ENCODE results near the gene DMD. TPM values are rescaled to one million over a fixed set of nuclear protein-coding genes. Genes with fewer than 3 reads are reported as not detected.

The DMD gene
- total RNA-seq, 1 donor from 2014 or later = 143 TPM

DNA sequence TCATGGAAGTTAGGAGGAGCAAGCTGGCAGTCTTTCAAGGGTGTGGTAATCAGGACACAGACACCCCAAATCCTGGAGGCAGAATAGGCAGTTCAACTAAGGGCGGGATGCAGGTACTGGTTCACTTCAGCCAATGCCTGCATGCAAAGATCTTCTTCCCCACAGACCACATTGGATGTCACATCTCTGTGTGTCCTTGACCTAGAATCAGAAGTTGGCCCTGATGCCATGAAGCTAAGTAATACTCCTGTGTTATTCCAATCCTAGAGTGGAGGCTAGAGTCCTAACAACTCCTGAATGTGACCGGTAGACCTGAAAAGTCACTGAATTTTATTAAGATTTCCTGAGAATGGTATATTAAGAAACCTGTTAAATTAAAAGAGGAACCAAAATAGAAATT lies 165.5 kb downstream of the DMD start:
- Histone ChIP-seq H3K27ac (replicated peaks) (no peak overlapping the region), H3K4me3 (no peak overlapping the region), H3K9me3 (replicated peaks) (no peaks in the 10 kb centered on the region), H3K36me3 (no peaks in the 10 kb centered on the region), H3K4me1 (no peaks in the 10 kb centered on the region), H3K27me3 (ENCODE audit: low read depth) (no peaks in the 10 kb centered on the region)
- intact Hi-C loops (cut with micrococcal nuclease) = no loop called here
- no peak for DNase-seq
- TF ChIP-seq, protein P1, sequence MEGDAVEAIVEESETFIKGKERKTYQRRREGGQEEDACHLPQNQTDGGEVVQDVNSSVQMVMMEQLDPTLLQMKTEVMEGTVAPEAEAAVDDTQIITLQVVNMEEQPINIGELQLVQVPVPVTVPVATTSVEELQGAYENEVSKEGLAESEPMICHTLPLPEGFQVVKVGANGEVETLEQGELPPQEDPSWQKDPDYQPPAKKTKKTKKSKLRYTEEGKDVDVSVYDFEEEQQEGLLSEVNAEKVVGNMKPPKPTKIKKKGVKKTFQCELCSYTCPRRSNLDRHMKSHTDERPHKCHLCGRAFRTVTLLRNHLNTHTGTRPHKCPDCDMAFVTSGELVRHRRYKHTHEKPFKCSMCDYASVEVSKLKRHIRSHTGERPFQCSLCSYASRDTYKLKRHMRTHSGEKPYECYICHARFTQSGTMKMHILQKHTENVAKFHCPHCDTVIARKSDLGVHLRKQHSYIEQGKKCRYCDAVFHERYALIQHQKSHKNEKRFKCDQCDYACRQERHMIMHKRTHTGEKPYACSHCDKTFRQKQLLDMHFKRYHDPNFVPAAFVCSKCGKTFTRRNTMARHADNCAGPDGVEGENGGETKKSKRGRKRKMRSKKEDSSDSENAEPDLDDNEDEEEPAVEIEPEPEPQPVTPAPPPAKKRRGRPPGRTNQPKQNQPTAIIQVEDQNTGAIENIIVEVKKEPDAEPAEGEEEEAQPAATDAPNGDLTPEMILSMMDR (IDR thresholded peaks at IDR 0.05; ENCODE audit: borderline replicate concordance) = no peak

- no peaks in the 10 kb centered on the region for H3K27me3 ChIP-seq (ENCODE audit: low read depth)
- H3K4me3 ChIP-seq = no peak overlapping the region
- TF ChIP-seq, protein P1 (IDR thresholded peaks at IDR 0.05; ENCODE audit: borderline replicate concordance) = no peak
- H3K9me3 ChIP-seq (replicated peaks) = no peaks in the 10 kb centered on the region
- H3K27ac ChIP-seq (replicated peaks) = no peak overlapping the region
- no peaks in the 10 kb centered on the region for H3K4me1 ChIP-seq
- intact Hi-C loops (cut with micrococcal nuclease) = no loop called here
- no peaks in the 10 kb centered on the region for H3K36me3 ChIP-seq
- DNase-seq = no peak
Observed at GRCh38 chrX:33045245-33045644, 166.1 kb downstream of the DMD start.

DNA sequence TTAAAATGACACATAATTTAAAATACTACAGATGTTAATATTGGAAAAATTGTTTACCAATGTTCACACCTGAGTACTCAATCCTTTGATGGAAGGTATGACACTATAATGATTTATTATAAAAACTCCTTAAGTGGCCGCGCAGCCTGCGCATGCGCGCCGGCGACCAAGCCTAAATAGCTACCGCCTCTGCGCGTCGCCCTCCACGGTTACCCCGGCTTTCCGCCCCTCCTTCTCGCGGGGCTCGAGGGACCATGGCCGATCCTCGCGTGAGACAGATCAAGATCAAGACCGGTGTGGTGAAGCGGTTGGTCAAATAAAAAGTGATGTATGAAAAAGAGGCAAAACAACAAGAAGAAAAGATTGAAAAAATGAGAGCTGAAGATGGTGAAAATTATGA lies 170.2 kb downstream of the DMD start:
- no peaks in the 10 kb centered on the region for H3K36me3 ChIP-seq

DNA sequence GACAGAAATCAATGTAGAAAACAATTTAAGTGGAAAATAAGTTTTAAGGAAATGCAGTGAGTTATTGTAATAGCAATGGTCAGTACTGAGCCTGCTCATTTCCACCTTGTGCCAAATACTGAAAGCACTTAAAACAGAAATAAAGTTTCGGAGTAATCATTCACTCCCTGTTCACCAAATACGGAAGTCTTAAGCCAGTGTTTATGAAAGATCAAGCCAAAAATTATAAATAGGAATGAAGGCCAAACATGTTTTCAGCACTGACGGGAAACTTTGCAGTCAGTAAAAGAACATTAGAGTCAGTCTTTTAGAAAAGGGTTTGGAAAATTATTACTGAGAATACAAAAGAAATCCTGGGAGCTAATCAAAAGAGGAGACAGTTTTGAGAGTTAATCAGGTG lies 178.6 kb downstream of the DMD start:
- no peaks in the 10 kb centered on the region for H3K9me3 ChIP-seq (replicated peaks)
- no peak for DNase-seq
- no peaks in the 10 kb centered on the region for H3K36me3 ChIP-seq
- no peaks in the 10 kb centered on the region for H3K27me3 ChIP-seq (ENCODE audit: low read depth)
- TF ChIP-seq, protein P1 (IDR thresholded peaks at IDR 0.05; ENCODE audit: borderline replicate concordance) = no peak
- intact Hi-C loops (cut with micrococcal nuclease) = no loop called here
- no peak overlapping the region for H3K4me3 ChIP-seq
- H3K4me1 ChIP-seq = peaks cover 5% of the 10 kb centered on the region
- peak overlapping the region; percentile 46 for H3K27ac ChIP-seq (replicated peaks)

More for the DNA sequence above, 170.2 kb downstream of the DMD start:
- intact Hi-C loops (cut with micrococcal nuclease) = no loop called here
- TF ChIP-seq, protein P1 (IDR thresholded peaks at IDR 0.05; ENCODE audit: borderline replicate concordance) = no peak
- Histone ChIP-seq H3K4me3 (no peak overlapping the region), H3K4me1 (no peaks in the 10 kb centered on the region), H3K9me3 (replicated peaks) (no peaks in the 10 kb centered on the region), H3K27me3 (ENCODE audit: low read depth) (no peaks in the 10 kb centered on the region), H3K27ac (replicated peaks) (no peak overlapping the region)
- DNase-seq = no peak

- intact Hi-C loops (cut with micrococcal nuclease) = no loop called here
Observed at GRCh38 chrX:33014949-33015348, 196.4 kb downstream of the DMD start.

More at GRCh38 chrX:33014949-33015348, 196.4 kb downstream of the DMD start:
- Histone ChIP-seq H3K4me3 (no peak overlapping the region), H3K9me3 (replicated peaks) (no peaks in the 10 kb centered on the region), H3K4me1 (no peaks in the 10 kb centered on the region), H3K27ac (replicated peaks) (no peak overlapping the region), H3K27me3 (ENCODE audit: low read depth) (no peaks in the 10 kb centered on the region), H3K36me3 (no peaks in the 10 kb centered on the region)
- DNase-seq = no peak
- TF ChIP-seq, protein P1 (IDR thresholded peaks at IDR 0.05; ENCODE audit: borderline replicate concordance) = no peak
